Measurements from ENCODE around the gene COIL.
A peak's percentile ranks its signal among the peaks of the same experiment; 100 is the strongest.

COIL gene

DNA sequence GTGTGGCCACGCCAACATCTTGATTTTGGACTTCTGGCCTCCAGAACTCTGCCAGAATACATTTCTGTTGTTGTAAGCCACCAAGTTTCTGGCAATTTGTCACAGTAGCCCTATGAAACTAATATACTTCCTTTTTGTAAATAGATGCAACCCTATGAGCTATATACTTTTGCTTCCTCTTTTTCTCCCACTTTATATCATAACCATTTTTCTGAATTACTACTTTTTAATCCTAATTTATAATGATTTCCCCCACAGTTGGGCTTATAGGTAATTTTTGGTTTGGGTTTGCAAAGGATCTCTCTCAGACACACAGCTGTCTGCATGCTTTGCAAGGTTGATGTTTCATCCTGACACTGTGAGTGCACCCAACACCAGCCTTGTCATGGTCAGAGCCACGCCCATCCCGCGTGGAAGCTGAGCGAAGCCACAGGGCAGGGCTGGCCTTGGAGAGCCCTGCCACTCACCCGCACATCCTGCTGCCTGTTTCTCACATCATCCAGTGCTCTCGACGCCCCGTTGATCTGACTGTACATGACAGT, 52.8 kb downstream of the COIL start:
- DNase-seq (ENCODE audit: low read depth in 2 of 2), result no peak

- DNase-seq (ENCODE audit: low read depth in 2 of 2), result no peak
These were observed 57.3 kb downstream of the COIL start for GRCh38 chr17:56903560-56903959.

GRCh38 chr17:56902348-56902747, 58.5 kb downstream of the COIL start:
- DNase-seq (ENCODE audit: low read depth in 2 of 2), result no peak

GRCh38 chr17:56899403-56899802, 61.4 kb downstream of the COIL start:
- DNase-seq (ENCODE audit: low read depth in 2 of 2), result no peak

DNA sequence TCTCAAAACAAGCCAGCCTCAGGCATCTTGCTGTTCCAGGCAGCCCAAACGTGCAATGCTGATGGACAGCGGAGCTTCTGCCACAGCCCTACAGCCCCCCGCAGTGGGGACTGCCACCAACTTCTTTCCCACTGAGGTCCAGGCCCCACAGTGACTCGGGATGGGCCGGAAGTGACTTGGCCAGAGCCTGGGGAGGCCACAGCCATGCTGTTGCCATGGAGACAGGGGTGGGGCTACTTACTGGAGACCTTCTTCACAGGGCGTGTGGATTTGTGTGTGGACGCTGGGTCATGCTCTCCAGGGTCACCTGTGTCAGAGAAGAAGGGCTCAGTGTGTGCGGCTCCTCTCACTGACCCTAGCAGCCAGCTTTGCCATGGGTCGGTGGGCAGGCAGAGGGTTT, 62.0 kb downstream of the COIL start:
- no peak for DNase-seq (ENCODE audit: low read depth in 2 of 2)

DNA sequence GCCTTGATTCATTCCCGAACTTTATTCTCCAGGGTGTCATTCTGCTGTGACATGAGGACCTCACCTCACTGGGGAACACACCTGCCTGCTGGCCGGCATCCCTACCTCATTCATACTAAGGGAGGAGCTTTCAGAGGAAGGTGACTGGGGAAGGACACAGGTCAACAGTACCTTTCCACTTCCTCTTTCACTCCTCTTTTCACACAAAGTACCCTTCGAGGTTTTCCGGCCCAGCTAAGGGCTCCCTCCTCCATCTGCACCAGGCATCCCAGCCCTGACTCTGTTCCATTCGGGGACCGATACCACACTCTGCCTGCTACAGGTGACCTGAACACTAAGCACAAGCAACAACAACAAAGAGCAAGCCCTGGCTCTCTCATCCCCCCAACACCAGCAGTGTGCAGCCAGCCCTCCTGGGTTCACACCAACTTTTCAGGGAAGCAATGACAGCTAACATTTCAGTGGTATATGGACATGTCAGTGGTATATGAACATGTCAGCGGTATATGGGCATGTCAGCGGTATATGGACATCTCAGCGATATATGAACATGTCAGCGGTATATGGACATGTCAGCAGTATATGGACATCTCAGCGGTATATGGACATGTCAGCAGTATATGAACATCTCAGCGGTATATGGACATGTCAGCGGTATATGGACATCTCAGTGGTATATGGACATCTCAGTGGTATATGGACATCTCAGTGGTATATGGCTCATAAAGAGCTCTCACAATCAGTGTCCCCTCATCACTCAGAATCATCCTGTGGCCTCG, 63.0 kb downstream of the COIL start:
- DNase-seq (ENCODE audit: low read depth in 2 of 2), result no peak

DNA sequence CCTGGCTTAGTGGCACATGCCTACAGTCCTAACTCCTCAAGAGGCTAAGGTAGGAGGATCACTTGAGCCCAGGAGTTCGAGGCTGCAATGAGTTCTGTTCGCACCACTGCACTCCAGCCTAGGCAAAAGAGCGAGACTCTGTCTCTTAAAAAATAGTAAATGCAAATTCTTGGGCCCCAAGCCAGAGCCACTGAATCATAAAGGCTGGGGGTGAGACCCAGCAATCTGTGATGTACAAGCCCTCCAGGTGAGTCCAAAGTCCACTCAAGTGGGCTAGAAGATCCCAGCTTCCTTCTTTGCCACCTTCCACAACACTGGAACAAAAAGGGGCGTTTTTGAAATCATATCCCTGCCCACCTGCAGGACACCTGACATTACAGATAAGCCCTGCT, 63.9 kb downstream of the COIL start:
- no peak for DNase-seq (ENCODE audit: low read depth in 2 of 2)

- no peak for DNase-seq (ENCODE audit: low read depth in 2 of 2)
These were observed 64.5 kb downstream of the COIL start for GRCh38 chr17:56896217-56896967.

DNA sequence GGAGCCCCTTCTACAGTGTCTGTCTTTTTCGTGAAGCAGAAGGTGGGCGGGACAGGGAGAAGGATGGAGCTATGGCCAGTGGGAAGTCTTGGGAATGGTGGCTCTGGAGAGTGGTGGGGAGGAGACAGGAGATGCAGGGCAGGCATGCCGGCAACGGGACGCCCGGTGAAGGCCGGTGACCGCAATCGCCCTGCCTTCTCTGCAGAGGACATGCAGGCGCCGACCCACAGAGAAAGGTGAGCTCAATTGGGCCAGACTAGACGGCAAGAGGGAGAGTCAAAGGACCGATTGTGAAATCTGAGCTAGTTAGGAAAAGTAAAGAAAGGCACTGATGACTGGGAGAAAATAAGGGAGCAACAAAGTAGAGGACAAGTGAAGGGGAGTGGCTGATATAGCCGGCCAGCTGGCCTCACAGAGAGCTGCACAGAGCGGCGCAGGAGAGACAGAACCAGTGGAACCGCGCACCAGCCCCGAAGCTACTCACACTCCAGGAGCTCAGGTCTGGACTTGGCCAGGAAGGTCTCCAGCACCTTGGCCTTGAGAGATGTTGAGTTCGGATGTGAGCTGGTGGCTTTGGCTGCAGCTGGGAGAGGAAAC, 65.9 kb downstream of the COIL start:
- DNase-seq (ENCODE audit: low read depth in 2 of 2), result no peak

- no peak for DNase-seq (ENCODE audit: low read depth in 2 of 2)
These were observed 67.3 kb downstream of the COIL start for GRCh38 chr17:56893503-56893902.

GRCh38 chr17:56892333-56892732, 68.5 kb downstream of the COIL start:
- no peak for DNase-seq (ENCODE audit: low read depth in 2 of 2)

DNA sequence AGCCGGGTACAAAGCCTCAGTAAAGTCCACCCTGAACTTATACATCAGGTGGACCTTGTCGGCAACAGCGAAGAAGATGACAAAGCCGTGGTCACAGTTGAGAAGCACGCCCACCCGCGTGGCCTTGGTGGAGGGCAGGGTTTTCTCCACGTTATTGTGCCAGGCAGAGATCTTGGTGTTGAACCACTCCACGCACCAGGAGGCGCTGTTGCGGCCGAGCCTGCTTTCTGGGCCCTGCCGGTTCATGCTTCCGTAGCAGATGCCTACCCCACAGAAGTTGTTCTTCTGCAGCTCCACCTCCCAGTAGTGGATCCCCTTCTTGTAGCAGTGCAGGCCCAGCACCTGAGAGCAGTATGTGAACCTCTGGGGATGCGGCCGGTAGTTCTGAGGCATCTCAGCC, 69.1 kb downstream of the COIL start:
- DNase-seq (ENCODE audit: low read depth in 2 of 2), result peak in 1 of 2 donors; percentile 36

- no peak for DNase-seq (ENCODE audit: low read depth in 2 of 2)
These were observed 69.8 kb downstream of the COIL start for GRCh38 chr17:56890906-56891674.

DNA sequence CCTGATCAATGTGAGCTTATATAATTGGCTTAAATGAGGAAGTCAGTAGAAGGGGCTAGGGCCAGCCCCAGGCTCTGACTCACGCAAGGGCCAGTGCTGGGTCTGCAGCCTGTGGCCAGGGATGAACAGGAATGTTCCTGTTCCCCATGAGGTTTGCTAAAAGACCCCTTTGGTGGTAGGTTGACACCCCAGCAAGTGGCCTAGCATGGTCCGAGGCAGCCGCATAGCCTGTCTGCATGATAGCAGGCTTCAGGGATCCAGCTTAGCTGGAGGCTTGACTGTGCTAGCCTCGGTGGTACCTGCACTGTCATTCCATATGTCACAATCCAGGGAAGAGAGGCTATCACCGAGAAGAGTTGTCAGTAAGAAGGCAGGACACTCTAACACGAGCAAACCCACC, 70.5 kb downstream of the COIL start:
- no peak for DNase-seq (ENCODE audit: low read depth in 2 of 2)

All from stimulated activated CD8-positive, alpha-beta memory T cell treated with anti-CD3 and anti-CD28 coated beads, Interleukin-7, amount 100 ng/mL, for 4 hours (primary cell).